Measurements from ENCODE around the gene TLK1. TPM values are rescaled to one million over a fixed set of nuclear protein-coding genes. Genes with fewer than 3 reads are reported as not detected.

Gene TLK1
- total and polyA plus RNA-seq, 9 of the 15 experiments (the other 6 are each of a cell fraction or from before 2014, with no cell fraction given), result 20.2 to 101 (median 40.5) TPM

- TF ChIP-seq ZNF354B (CRISPR knock-in tag; IDR thresholded peaks at IDR 0.05) (no peak), RAD51 (IDR thresholded peaks at IDR 0.05; ENCODE audit: borderline replicate concordance, low read depth) (no peak), EP400 (IDR thresholded peaks at IDR 0.05) (peak; percentile 72), SNRNP70 (optimal IDR thresholded peaks at IDR 0.05; ENCODE audit: low read depth, low read length) (no peak), HIVEP1 (CRISPR knock-in tag; IDR thresholded peaks at IDR 0.05) (no peak), CBX2 (IDR thresholded peaks at IDR 0.05; ENCODE audit: insufficient read depth, low read length, poor library complexity, severe bottlenecking) (no peak), ZNF79 (CRISPR knock-in tag; IDR thresholded peaks at IDR 0.05; ENCODE audit: low read depth) (no peak), TRIM24 (IDR thresholded peaks at IDR 0.05) (no peak), GATA2 (CRISPR knock-in tag; IDR thresholded peaks at IDR 0.05) (no peak), SMARCB1 (IDR thresholded peaks at IDR 0.05; ENCODE audit: insufficient read length, low read depth) (no peak), JUNB (CRISPR knock-in tag; conservative IDR thresholded peaks at IDR 0.05) (no peak), ZNF408 (CRISPR knock-in tag; IDR thresholded peaks at IDR 0.05; ENCODE audit: low read depth) (no peak), KLF16 (IDR thresholded peaks at IDR 0.05) (no peak), WHSC1 (IDR thresholded peaks at IDR 0.05; ENCODE audit: low read length) (no peak), ZBTB49 (CRISPR knock-in tag; IDR thresholded peaks at IDR 0.05; ENCODE audit: borderline replicate concordance) (no peak), HMGXB4 (CRISPR knock-in tag; IDR thresholded peaks at IDR 0.05) (peak; percentile 80; the same call in 1 of the 2 replicates), SRF (CRISPR knock-in tag; IDR thresholded peaks at IDR 0.05) (no peak), HNRNPK (IDR thresholded peaks at IDR 0.05; ENCODE audit: low read depth, low read length, poor library complexity, severe bottlenecking) (peak; percentile 90), ZBTB9 (CRISPR knock-in tag; IDR thresholded peaks at IDR 0.05) (0 out of 2 replicates have a peak, but pooled peaks have one; percentile 57), MEF2A (IDR thresholded peaks at IDR 0.05; ENCODE audit: control insufficient read depth, low read depth, low read length) (no peak), CHCHD3 (CRISPR knock-in tag; IDR thresholded peaks at IDR 0.05) (no peak), GMEB1 (CRISPR knock-in tag; IDR thresholded peaks at IDR 0.05) (peak; percentile 61; the same call in 1 of the 2 replicates)
These were observed at the start of gene TLK1 (continued) for GRCh38 chr2:171160119-171160955.

Data from K562 (cell line).